HG03354 (cell line): ENCODE data around the gene PLXDC1.
"Not testable (repeated sequence)": the region's sequence is repeated elsewhere in the genome, so short reads cannot be mapped to it uniquely, and the experiment has no call there.

Experiments used
- ATAC-seq: cut with Tn5 transposase; IDR thresholded peaks from one replicate; pipeline ENCODE4 v1.9.1; 2021; ENCODE audit warnings: mild to moderate bottlenecking; ENCODE audit not compliant: unreplicated experiment, poor library complexity, severe bottlenecking

Gene PLXDC1

GRCh38 chr17:39183720-39184119 is 32.3 kb upstream of the PLXDC1 start:
- ATAC-seq = no peak

GRCh38 chr17:39183045-39183444 is 31.6 kb upstream of the PLXDC1 start:
- ATAC-seq = no peak

DNA sequence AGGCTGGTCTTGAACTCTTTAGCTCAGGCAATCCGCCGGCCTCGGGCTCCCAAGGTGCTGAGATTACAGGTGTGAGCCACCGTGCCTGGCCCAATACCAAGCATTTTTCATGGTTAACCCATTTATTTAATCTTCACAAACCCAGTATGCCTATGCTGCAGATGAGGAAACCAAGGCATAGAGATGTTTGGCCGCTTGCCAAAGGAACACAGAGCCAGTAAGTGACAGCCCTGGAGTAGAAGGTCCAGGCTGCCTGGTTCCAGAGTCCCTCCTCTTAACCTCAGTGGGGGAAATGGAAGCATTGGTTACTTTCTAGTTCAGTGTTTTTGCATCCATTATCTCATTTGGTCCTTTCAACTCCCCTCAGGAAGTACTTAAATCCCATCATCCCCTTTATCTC is 29.9 kb upstream of the PLXDC1 start:
- no peak for ATAC-seq

GRCh38 chr17:39178536-39178935 is 27.1 kb upstream of the PLXDC1 start:
- ATAC-seq = no peak

DNA sequence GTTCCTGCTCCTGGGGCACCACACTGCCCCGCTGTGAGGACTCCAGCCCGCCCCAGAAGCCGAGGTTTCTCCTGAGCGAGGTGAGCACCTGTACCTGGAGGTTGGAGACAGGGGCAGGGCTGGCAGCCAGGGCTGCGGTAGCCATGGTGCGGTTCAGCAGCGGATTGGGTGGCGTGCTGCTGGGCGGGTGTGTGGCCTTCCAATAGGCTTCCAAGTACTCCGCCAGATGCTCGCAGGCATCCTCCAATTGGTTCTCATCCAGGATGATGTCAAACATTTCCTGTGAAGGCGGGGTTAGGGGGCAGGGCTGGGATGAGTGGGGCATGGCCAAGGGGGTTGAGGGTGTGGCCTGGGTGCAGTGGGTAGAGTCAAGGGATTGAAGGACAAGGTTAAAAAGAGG is 25.8 kb upstream of the PLXDC1 start:
- no peak for ATAC-seq

DNA sequence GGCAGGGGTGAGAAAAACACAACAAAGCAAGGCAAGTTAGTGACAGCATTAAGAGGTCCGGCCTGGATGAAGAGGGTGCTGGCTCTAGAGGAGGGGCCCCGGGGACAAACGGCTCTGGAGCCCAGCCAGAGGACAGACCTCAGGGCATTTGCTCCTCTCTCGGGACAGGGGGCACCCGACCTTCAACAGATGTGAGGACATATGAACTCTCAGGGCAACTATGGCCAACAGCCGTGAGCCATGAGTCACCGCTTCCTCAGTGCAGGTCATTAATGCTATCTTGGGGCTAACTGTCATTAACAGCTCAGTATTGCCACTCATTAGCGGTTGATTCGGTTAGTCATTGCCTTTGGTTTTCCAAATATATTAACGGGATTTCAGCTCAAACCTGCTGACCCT is 24.3 kb upstream of the PLXDC1 start:
- ATAC-seq = no peak

DNA sequence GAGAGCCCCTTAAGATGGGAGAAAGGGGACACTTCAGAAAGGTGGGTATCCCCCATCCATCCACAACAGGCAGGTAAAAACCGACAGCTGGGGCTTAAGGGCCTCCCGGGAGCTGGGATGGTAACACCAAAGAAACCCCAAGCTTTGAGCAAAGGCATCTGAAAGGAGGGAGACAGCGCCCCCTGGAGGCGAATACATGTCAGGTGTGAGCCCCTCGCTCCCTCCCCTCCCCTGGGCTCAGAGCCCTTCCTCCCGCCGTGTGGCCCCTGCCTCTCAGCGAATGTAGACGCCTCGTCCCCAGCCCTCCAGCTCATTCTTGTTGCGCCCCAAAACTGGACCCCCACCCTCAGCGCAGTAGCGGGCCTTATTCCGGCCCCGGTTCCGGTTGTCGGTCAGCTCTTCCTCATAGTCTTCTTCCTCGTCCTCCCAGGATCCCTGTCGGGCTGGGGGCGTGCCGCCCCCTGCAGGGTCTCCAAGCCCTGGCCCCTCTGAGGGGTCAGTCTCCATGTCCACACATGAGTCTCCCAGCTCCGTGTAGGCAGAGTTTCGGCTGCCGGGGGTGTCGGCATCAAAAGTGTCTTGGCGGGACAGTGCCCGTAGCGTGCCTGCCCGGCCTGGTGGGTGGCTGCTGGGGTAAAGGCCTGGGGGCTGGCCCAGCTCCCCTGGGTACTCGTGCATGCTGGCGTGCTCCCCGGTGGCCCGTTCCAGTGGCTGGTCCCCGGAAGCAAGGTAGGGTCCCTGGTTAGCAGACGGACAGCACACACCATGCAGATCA is 23.7 kb upstream of the PLXDC1 start:
- no peak for ATAC-seq

GRCh38 chr17:39173526-39174274 is 22.3 kb upstream of the PLXDC1 start:
- ATAC-seq = no peak

DNA sequence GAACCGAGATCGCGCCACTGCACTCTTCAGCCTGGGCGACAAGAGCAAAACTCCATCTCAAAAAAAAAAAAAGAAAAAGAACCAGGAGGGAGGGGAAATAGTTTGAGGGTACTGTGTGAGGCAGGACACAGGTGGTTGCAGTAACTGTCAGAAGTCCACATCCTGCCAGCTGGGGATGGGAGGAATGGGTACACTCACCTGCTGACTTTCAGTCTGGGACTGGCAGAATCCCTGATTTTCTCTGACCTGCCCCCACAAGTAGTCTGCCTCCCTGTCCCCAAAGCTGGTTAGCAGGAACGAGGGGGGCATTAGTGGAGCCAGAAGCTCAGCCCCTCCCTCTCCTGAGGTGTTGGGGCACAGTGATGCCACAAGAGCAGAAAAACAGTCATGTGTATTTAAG is 21.6 kb upstream of the PLXDC1 start:
- ATAC-seq = no peak

GRCh38 chr17:39171933-39172332 is 20.5 kb upstream of the PLXDC1 start:
- ATAC-seq = no peak

GRCh38 chr17:39170558-39170957 is 19.1 kb upstream of the PLXDC1 start:
- ATAC-seq = no peak

DNA sequence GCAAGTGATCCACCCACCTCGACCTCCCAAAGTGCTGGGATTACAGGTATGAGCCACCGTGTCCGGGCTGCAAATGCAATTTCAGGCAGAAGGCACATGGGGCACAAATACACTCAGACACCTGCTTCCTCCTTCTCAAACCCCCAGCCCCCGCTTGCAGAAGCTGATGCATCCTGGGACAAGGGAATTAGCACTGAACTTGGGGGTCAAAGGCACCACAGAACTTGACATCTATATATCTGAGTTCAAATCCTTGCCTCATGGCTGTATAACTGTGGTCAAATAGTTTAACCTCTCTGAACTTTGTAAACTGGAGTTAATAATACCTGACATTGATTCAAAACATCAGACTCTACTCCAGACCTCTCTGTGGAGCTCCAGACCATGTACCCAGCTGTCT is 18.7 kb upstream of the PLXDC1 start:
- no peak for ATAC-seq

DNA sequence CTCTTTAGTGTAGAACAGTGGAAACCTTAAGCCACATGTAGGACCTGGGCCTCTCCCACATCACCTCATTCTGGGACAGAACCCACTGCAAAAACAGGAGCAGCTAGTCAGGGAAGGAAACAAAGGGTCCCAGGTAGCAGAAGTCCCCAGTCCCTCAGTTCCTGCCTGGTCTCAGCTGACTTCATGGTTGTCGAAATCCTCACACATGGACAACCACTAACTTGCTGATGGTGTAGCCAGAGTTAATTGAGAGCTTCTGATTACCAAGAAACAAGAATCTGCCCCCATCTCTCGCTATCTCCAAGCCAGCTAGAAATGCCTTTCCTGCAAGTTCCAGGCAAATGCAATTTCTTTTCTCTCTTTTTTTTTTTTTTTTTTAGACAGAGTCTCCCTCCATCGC is 18.1 kb upstream of the PLXDC1 start:
- no peak for ATAC-seq

- no peak for ATAC-seq
Observed at GRCh38 chr17:39169101-39169500, 17.7 kb upstream of the PLXDC1 start.

DNA sequence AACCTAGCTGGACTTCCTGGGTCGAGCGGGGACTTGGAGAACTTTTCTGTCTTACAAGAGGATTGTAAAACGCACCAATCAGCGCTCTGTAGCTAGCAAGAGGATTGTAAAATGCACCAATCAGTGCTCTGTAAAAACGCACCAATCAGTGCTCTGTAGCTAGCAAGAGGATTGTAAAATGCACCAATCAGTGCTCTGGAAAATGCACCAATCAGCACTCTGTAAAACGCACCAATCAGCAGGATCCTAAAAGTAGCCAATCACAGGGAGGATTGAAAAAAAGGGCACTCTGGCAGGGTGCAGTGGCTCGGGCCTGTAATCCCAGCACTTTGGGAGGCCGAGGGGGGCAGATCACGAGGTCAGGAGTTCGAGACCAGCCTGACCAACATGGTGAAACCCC is 17.1 kb upstream of the PLXDC1 start:
- not testable (repeated sequence) for ATAC-seq

DNA sequence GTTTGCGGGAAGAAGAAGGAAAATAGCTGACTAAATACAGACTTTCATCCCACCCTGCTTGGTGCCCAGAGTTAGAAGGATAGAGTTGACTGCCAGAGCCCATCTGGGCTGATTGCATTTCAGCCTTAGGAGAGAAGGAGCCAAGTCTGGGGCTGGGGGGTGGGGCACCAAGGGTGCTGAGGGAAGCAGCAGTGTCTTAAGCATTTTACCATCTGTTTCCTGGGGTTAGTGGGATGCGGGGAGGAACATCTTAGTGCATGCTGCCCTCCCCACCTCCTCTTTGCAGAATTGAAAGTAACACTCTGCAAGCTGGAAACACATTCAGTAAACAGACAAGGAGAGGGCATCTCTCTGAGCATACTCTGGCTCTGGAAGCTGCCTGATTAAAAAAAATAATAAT is 16.0 kb upstream of the PLXDC1 start:
- ATAC-seq = no peak

DNA sequence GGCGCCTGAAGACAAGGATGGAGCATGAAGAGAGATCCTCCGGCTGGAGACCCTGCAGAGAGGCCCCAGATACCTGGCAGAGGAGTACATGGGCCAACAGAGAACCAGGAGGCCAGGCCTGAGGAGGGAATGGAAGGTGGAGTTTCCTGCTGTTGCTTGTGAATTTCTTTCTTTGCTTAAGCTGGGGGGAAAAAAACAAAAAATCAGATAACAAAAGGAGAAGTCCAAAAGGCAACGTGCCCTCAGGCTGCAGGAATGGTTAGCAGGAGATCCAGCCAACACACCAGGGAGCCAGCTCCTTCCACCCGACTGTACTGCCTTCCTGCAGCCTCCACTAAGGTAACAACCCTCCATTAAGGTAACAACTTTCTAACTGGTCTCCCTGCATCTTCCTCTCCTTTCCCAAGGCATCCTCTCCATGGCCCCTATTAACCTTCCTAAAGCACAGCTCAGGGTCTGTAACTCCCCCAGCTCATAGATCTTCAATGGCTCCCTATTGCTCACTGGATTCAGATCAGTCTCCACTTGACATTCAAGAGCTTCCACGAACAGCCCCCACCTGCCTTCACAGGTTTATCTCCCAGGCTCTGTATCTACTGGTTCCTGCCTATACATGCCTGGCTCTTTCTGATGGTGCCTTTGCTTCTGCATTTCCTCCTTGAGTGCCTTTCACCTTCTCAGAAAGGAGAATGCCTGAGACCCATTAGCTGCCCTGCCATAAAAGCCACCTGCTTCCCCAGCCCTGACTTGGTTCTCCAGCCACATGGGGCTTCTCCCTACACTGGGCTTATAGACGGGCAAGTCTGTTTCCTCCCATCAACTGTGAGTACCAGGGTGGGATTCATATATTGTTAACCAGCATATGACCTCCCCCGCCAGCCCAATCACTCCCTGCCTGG is 15.2 kb upstream of the PLXDC1 start:
- ATAC-seq = no peak

- no peak for ATAC-seq
Observed at GRCh38 chr17:39165841-39166349, 14.5 kb upstream of the PLXDC1 start, which contains the start of gene ARL5C. ARL5C (minus strand) TSS chr17:39166161; CDS start chr17:39165760, 401 bp downstream.

DNA sequence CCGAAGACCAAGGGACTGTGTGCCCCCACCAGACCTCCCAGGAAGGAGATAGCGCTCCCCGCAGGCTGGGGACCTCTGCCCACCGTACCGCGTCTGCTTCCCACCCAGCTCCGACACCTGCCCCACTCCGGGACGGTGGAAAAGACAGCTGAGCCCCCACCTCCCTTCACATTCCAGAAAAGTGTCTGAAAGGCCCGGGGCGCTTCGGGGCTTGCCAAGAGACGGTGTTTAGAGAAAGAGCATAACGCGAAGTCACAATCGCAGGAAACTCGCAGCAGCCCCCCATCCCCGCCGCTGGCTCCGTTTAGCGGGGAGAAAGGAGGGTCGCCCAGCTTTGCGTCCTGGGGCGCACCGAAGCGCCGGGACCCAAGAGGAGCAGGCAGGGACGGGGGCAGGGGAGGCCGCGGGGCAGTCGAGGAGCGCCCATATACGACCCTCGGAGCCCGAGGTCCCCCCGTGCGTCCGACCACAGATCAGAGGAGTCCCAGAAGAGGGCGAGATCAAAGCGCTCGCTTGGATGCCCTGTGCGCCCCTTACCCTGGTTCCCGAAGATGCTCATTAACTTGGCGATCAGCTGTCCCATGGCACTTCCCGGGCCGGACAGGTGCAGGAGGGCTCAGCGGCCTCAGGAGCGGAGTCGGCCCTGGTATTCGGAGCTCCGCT is 13.9 kb upstream of the PLXDC1 start:
- no peak for ATAC-seq
